Measurements from ENCODE around the gene LMF1.

LMF1 gene

DNA sequence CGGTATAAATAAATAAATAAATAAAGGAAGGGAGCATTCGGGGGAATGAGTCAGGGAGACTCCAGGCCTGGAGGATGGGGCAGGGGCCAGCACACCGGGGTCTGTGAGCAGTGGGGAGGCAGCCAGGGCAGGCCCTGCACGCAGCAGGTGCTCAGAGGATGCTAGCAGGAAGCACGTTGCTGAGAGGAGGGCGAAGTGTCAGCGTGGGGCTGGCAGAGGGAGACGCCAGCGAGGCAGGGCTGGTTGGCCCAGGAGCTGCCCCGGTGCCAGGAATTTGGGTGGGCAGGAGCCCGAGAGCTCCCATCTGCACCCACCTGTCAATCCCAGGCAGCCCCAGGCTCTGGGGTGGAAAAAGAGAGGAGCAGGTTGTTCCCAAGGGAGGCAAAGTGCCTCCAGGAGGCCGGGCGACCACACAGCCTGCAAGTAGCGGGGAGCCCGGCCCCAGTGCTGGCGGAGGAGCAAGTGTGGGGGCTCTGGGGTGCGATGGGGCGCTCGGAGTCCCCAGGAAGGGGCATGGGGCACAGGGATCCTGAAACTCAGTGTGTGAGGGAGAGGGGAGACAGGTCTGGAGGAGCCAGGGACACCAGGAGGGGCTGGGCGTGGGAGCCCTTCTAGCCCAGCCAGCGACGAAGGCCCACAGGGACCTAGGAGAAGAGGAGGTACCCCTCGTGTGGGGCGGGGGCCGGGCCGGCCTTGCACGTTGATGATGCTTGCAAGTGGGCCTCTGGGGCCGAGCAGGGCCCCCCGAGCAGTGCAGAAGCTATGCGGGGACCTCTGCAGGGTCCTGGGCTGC lies 38.8 kb upstream of the LMF1 start:
- no peaks in the 10 kb centered on the region for H3K4me1 ChIP-seq
- no peak overlapping the region for H3K4me3 ChIP-seq
- no peaks in the 10 kb centered on the region for H3K36me3 ChIP-seq (replicated peaks)
- no peak for DNase-seq (ENCODE audit: low spot score in 2 of 2)
- no peaks in the 10 kb centered on the region for H3K9me3 ChIP-seq
- in situ Hi-C loops (cut with MboI; ENCODE audit: low sequenced_read_pairs), result no loop called here
- peaks cover 62% of the 10 kb centered on the region for H3K27me3 ChIP-seq (ENCODE audit: low read depth)

DNA sequence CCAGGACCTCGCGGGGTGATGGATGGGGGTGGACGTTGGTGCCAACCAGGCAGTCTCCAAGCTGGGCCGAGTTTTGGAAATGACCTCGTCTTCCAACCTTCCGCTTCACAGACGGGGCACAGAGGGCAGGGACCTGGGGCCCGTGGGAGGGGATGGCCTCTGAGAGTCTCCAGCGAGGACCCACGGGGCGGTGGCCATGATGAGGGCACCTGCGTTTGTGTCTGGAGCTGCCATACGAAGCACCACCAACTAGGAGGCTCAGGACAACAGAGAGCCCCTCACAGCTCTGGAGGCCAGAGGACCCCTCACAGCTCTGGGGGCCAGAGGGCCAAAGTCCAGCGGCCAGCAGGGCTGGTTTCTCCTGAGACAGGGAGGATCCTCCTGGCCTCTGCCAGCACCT lies 37.3 kb upstream of the LMF1 start:
- H3K27me3 ChIP-seq (ENCODE audit: low read depth), result peaks cover 60% of the 10 kb centered on the region
- no peak overlapping the region for H3K4me3 ChIP-seq
- in situ Hi-C loops (cut with MboI; ENCODE audit: low sequenced_read_pairs), result no loop called here
- DNase-seq (ENCODE audit: low spot score in 2 of 2), result no peak
- no peaks in the 10 kb centered on the region for H3K4me1 ChIP-seq
- H3K36me3 ChIP-seq (replicated peaks), result no peaks in the 10 kb centered on the region
- H3K9me3 ChIP-seq, result no peaks in the 10 kb centered on the region

DNA sequence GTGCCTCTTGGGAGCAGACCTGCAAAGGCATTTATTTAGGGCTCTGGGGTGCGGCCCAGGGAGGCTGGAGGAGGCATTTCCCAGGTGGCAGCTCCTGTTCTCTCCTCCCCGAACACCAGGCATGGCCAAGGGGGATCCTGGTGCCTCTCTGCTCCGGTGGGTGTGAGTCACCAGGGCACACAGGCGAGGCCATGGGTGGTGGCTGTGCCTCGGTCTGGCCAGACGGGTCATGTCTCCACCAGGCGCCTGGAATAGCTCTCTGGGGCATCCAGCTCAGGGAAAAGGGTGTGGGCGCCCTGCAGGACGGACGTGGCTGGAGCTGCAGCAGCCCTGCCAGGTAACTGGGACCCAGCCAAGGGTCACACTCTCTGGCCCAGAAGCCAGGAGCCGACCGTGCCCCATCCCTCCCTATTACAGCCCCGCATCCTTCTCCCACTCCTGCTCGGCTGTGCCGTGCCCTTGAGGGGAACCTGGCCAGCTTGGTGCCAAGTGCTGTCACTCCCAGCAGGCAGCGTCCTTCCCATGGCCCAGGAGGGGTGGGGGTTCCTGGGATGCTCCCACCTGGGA lies 36.6 kb upstream of the LMF1 start:
- Histone ChIP-seq H3K36me3 (replicated peaks) (no peaks in the 10 kb centered on the region), H3K27me3 (ENCODE audit: low read depth) (peaks cover 53% of the 10 kb centered on the region), H3K9me3 (no peaks in the 10 kb centered on the region), H3K4me3 (no peak overlapping the region), H3K4me1 (no peaks in the 10 kb centered on the region)
- DNase-seq (ENCODE audit: low spot score in 2 of 2), result no peak
- in situ Hi-C loops (cut with MboI; ENCODE audit: low sequenced_read_pairs), result no loop called here

DNA sequence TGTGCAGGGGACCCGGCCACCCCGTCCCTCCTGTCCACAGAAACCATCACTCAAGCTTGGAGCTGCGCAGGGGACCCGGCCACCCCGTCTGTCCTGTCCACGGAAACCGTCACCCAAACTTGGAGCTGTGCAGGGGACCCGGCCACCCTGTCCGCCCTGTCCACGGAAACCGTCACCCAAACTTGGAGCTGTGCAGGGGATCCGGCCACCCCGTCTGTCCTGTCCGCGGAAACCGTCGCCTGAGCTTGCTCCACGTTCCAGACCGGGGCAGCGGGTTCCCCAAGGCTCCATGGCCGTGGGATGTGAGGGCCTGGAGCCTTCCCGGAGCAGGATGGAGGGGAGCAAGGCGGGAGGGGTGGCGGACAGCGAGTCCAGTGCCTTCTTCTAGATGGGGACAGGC lies 36.0 kb upstream of the LMF1 start:
- Histone ChIP-seq H3K4me3 (no peak overlapping the region), H3K27me3 (ENCODE audit: low read depth) (peaks cover 48% of the 10 kb centered on the region), H3K36me3 (replicated peaks) (no peaks in the 10 kb centered on the region), H3K4me1 (no peaks in the 10 kb centered on the region), H3K9me3 (no peaks in the 10 kb centered on the region)
- in situ Hi-C loops (cut with MboI; ENCODE audit: low sequenced_read_pairs), result no loop called here
- DNase-seq (ENCODE audit: low spot score in 2 of 2), result no peak

DNA sequence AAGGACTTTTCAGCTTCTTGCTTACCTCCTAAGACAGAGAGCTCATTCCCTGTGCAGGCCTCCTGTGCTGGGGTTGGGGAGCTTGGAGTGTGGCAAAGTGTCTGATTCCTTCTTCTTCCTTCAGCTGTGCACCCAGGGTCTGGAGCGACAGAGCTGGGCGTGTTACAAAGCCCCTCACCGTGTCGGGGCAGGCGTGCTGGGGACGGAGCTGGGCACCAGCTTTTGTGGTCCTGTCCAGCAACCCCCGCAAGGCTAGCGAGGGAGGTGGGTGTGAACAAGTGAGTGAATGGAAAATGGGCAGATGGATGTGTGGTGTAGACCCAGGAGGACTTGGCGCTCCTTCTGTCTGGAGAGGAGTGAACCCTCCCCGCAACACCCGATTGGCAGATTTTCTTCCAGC lies 34.5 kb upstream of the LMF1 start:
- Histone ChIP-seq H3K27me3 (ENCODE audit: low read depth) (peaks cover 47% of the 10 kb centered on the region), H3K4me3 (no peak overlapping the region), H3K9me3 (no peaks in the 10 kb centered on the region), H3K36me3 (replicated peaks) (no peaks in the 10 kb centered on the region), H3K4me1 (no peaks in the 10 kb centered on the region)
- DNase-seq (ENCODE audit: low spot score in 2 of 2), result no peak
- in situ Hi-C loops (cut with MboI; ENCODE audit: low sequenced_read_pairs), result no loop called here

DNA sequence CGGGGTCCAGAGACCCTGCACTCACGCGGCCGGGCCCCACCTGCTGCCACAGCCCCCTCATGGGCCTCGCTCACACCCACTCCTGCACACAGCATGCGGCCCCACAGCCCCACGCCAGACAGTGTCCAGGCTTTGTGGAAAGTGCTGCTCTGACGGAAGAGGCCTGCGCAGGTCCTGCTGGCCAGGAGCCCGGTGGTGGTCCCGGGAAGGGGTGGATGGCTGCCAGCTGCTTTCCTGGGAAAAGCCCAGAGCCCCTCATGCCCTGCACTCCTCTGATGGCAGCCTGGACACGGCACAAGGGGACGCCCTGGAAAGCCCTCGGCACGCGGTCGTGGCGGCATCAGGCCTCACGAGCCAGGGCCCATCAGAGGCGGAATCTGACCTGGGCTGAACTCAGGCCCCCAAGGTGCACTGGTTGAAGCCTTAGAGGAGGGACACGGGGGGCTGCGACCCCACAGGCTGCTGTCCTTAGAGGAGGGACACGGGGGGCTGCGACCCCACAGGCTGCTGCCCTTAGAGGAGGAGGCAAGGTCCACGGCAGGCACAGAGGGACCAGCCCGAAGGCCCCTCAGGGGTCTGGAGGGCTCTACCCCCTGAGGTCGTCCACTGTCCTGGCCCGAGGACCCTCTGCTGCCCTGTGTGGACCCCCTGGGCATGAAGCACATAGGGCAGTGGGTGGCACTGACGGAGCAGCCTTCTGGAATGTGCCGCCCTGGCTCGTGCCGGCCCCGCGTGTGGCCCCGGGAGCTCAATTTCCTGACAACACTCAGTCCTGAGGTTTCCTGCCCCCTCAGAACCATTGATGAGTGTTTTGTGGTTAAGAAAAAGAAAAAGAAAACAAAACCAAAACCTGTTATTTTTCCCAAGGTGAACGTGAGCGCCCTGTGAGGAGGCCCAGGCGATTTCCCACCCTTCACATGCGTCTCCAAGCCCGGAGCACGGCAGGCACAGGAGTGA lies 32.9 kb upstream of the LMF1 start:
- H3K4me1 ChIP-seq, result no peaks in the 10 kb centered on the region
- H3K4me3 ChIP-seq, result no peak overlapping the region
- in situ Hi-C loops (cut with MboI; ENCODE audit: low sequenced_read_pairs), result no loop called here
- no peaks in the 10 kb centered on the region for H3K9me3 ChIP-seq
- no peak for DNase-seq (ENCODE audit: low spot score in 2 of 2)
- peaks cover 45% of the 10 kb centered on the region for H3K27me3 ChIP-seq (ENCODE audit: low read depth)
- no peaks in the 10 kb centered on the region for H3K36me3 ChIP-seq (replicated peaks)

DNA sequence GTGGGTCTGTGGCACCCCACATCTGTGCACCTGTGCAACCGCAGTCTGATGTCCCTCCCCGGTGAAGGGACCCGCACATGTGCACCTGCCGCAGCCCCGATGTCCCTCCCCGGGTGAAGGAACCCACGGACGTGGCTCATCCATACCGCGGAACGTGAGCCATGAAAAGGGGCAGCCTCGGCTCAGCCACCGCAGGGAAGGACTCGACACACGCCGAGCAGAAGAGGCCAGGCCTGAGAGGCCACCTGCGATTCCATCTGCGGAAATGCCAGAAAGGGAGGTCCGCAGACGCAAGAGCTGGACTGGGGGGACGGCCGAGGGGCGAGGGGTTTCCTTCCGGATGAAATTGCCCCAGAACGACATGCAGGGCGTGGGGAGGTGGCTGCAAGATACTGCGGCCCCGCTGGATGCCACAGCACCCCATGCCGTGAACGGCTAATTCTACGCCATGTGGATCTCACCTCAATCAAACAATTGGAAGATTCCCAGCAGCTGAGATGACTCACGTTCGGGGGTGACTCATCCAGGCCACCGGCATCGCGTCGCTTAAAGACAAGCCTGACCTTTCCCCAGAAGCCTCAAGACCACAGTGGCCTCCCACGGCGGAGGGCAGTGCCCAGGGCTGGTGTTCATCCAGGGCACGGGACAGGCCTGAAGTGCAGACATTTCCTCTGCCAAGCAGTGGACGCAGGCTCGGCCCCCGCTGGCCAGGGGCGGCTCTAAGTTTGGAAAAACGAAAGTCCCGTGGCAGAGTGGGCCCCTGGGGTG lies 31.8 kb upstream of the LMF1 start:
- H3K4me3 ChIP-seq, result no peak overlapping the region
- no peaks in the 10 kb centered on the region for H3K9me3 ChIP-seq
- H3K36me3 ChIP-seq (replicated peaks), result no peaks in the 10 kb centered on the region
- no peaks in the 10 kb centered on the region for H3K4me1 ChIP-seq
- in situ Hi-C loops (cut with MboI; ENCODE audit: low sequenced_read_pairs), result no loop called here
- peaks cover 45% of the 10 kb centered on the region for H3K27me3 ChIP-seq (ENCODE audit: low read depth)
- no peak for DNase-seq (ENCODE audit: low spot score in 2 of 2)

DNA sequence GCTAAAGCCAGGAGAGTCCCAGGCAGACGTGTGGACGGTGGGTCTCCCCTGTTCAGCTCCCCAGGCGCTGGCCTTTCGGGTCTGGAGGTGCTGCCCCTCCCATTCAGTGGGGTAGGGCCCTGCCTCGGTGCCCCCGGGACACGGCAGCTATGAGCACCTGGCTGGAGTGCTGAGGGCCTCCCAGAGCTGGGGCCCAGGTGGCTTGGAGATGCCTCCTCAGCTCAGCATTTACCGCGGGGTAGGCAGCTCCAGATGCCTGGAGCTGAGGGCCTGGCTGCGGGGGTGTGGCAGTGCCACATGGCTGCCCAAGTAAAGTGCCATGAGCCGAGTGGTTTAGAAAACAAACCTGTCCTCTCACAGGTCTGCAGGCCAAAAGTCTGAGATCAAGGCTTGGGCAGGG lies 30.3 kb upstream of the LMF1 start:
- Histone ChIP-seq H3K36me3 (replicated peaks) (no peaks in the 10 kb centered on the region), H3K9me3 (no peaks in the 10 kb centered on the region), H3K4me1 (no peaks in the 10 kb centered on the region), H3K4me3 (no peak overlapping the region), H3K27me3 (ENCODE audit: low read depth) (peaks cover 51% of the 10 kb centered on the region)
- in situ Hi-C loops (cut with MboI; ENCODE audit: low sequenced_read_pairs), result no loop called here
- no peak for DNase-seq (ENCODE audit: low spot score in 2 of 2)

DNA sequence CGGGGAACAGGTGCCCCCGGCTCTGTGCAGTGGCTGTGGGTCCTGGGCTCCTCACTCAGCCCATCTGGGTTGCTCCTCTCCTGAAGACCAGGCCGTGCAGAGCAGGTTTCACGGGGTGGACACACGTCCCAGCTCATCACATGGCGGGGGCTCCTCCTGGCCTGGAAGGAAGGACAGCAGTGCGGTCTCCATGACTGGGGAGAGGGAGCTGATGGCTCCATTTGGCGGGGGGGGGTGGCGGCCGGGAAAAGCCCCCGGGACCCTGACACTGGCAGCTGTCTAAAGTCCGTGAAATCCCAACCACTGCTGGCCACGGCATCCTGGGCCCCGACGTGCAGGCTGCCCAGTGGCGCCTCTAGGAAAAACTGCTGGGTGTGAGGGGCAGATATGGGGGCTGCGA lies 29.8 kb upstream of the LMF1 start:
- H3K4me1 ChIP-seq, result no peaks in the 10 kb centered on the region
- H3K9me3 ChIP-seq, result no peaks in the 10 kb centered on the region
- H3K4me3 ChIP-seq, result no peak overlapping the region
- peaks cover 56% of the 10 kb centered on the region for H3K27me3 ChIP-seq (ENCODE audit: low read depth)
- DNase-seq (ENCODE audit: low spot score in 2 of 2), result no peak
- in situ Hi-C loops (cut with MboI; ENCODE audit: low sequenced_read_pairs), result no loop called here
- no peaks in the 10 kb centered on the region for H3K36me3 ChIP-seq (replicated peaks)

DNA sequence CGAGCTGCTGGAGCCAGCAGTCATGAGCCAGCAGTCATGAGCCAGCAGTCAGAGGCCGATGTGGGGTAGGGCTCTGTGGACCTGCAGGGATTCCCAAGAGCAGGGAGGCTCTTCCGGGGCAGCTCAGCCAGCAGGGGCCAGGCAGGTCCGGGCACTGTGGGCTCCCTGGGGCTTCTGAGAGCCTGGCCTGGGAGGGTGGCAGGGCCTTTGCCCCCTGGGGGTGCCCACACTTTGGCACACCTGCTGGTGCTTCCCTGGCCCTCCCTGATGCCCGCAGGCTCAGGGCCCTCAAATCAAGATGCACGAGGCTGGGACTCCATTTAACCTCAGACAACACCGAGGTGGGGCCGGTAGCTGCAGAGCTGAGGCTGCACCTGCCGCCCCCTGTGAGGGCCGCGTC lies 28.9 kb upstream of the LMF1 start:
- Histone ChIP-seq H3K4me1 (no peaks in the 10 kb centered on the region), H3K27me3 (ENCODE audit: low read depth) (peaks cover 57% of the 10 kb centered on the region), H3K9me3 (no peaks in the 10 kb centered on the region), H3K36me3 (replicated peaks) (no peaks in the 10 kb centered on the region), H3K4me3 (no peak overlapping the region)
- no peak for DNase-seq (ENCODE audit: low spot score in 2 of 2)
- in situ Hi-C loops (cut with MboI; ENCODE audit: low sequenced_read_pairs), result no loop called here

DNA sequence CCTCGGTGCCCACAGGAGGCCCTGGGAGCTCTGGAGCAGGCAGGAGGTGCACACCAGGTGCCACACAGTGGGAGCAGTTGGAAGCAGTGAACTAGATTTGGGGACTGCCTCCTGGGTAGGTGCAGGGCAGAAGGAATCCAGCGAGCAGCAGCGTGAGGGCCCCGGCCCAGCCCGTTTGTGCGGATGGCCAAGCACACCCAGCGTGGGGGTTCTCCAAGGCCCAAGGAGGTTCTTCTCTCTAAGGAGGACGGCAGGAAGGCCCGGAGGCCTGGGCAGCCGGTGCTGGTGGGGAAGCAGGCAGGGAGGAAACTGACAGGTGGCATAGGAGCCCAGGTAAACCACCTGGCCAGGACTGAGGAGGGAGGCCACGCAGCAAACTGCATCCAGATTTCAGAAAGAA lies 27.8 kb upstream of the LMF1 start:
- Histone ChIP-seq H3K27me3 (ENCODE audit: low read depth) (peaks cover 57% of the 10 kb centered on the region), H3K4me1 (no peaks in the 10 kb centered on the region), H3K9me3 (no peaks in the 10 kb centered on the region), H3K36me3 (replicated peaks) (no peaks in the 10 kb centered on the region), H3K4me3 (no peak overlapping the region)
- in situ Hi-C loops (cut with MboI; ENCODE audit: low sequenced_read_pairs), result no loop called here
- no peak for DNase-seq (ENCODE audit: low spot score in 2 of 2)

DNA sequence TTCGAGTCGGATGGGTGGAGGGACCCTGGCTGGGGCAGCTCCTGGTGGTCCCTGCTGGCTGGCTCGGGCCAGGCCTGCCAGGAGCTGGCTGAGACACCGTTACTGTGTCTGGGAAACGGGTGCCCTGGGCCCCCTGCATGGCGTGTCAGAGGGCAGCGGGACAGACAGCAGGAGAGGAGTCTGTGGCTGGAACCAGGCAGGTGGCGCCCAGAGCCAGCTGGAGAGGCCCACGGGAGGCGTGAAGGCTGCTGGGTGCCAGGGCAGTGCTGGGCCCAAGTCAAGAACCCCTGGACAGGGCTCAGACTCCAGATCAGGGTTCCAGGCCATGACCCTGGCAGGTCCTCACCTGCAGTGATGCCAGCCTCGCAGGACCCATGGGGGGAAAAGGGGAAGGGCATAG lies 27.4 kb upstream of the LMF1 start:
- no peak overlapping the region for H3K4me3 ChIP-seq

DNA sequence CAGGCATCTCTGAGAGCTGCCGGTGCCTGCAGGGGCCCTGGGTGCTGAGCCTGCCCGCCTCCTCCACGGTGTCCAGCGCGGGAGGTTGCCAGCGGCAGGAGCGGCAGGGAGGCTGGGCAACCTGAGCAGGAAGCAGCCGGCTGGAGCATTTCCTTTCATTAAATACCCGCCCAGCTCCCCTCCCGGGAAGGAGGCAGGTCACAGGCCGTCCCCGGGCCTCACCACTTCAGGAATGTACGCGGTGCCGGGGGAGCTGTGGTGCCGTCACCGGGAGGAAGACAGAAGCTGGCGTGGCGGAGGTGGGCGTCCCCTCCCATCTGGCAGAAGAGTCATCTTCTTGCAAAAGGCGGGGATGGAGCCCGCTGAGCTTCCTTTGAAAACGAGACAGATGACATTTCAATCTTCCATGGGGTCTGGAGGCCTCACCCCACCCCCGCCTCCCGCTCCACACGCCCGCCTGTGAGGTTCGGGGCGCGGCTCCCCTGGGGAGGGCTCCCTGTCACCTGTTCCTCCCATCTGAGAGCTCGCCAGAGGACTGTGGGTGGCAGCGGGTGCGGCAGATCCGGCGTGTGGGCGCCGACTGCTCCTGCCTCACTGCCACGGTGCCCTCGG lies 26.8 kb upstream of the LMF1 start:
- DNase-seq (ENCODE audit: low spot score in 2 of 2), result peak in 1 of 2 experiments; percentile 41
- Histone ChIP-seq H3K4me3 (no peak overlapping the region), H3K27me3 (ENCODE audit: low read depth) (peaks cover 57% of the 10 kb centered on the region), H3K9me3 (no peaks in the 10 kb centered on the region), H3K4me1 (no peaks in the 10 kb centered on the region), H3K36me3 (replicated peaks) (no peaks in the 10 kb centered on the region)
- in situ Hi-C loops (cut with MboI; ENCODE audit: low sequenced_read_pairs), result no loop called here

More for the DNA sequence above, 27.4 kb upstream of the LMF1 start:
- in situ Hi-C loops (cut with MboI; ENCODE audit: low sequenced_read_pairs), result no loop called here
- DNase-seq (ENCODE audit: low spot score in 2 of 2), result no peak
- H3K9me3 ChIP-seq, result no peaks in the 10 kb centered on the region
- no peaks in the 10 kb centered on the region for H3K36me3 ChIP-seq (replicated peaks)
- peaks cover 57% of the 10 kb centered on the region for H3K27me3 ChIP-seq (ENCODE audit: low read depth)
- no peaks in the 10 kb centered on the region for H3K4me1 ChIP-seq

Measured in HAP-1 (cell line).